B cell (primary cell): ENCODE data around the gene STMP1.

ENCODE experiments used
- CTCF ChIP-seq: fragments of 200-600 bp; IDR thresholded peaks from one replicate; pipeline ENCODE4 v1.8.0; 2022; ENCODE audit warnings: antibody characterized with exemption, mild to moderate bottlenecking
- EZH2 ChIP-seq: IDR thresholded peaks from 2 replicates; pipeline ENCODE4 v1.6.1; 2012; ENCODE audit warnings: borderline replicate concordance, low read depth, mild to moderate bottlenecking, moderate library complexity, low read length; ENCODE audit not compliant: insufficient read depth, poor library complexity, severe bottlenecking

- no peak for TF ChIP-seq CTCF
- no peak for TF ChIP-seq EZH2
Measured at GRCh38 chr7:135697276-135698049, 35.1 kb downstream of the STMP1 start.
